Measurements from ENCODE around the gene PDCD2L.
A peak's percentile ranks its signal among the peaks of the same experiment; 100 is the strongest.

Gene PDCD2L

GRCh38 chr19:34404109-34404909 lies at the start of gene PDCD2L:
TSS of gene PDCD2L (plus strand) at chr19:34404399. CDS start at chr19:34404431, 32 bp downstream.
- ATAC-seq: peak; percentile 92
- peaks cover 20% of the 10 kb centered on the region for H3K36me3 Mint-ChIP-seq
- peak within 1 kb of the TSS; percentile 95 for H3K27ac Mint-ChIP-seq
- H3K4me3 Mint-ChIP-seq: peak within 1 kb of the TSS; percentile 98
- no peaks in the 10 kb centered on the region for H3K27me3 Mint-ChIP-seq
- peaks cover 25% of the 10 kb centered on the region for H3K4me1 Mint-ChIP-seq
- no peaks in the 10 kb centered on the region for H3K9me3 Mint-ChIP-seq

GRCh38 chr19:34355201-34355600 lies 49.0 kb upstream of the PDCD2L start:
- H3K27me3 Mint-ChIP-seq: no peaks in the 10 kb centered on the region
- H3K36me3 Mint-ChIP-seq: peaks cover 9% of the 10 kb centered on the region
- H3K9me3 Mint-ChIP-seq: no peaks in the 10 kb centered on the region
- no peak overlapping the region for H3K27ac Mint-ChIP-seq
- no peak for ATAC-seq
- H3K4me1 Mint-ChIP-seq: peaks cover 27% of the 10 kb centered on the region
- no peak overlapping the region for H3K4me3 Mint-ChIP-seq

- no peak for ATAC-seq
- no peaks in the 10 kb centered on the region for H3K27me3 Mint-ChIP-seq
- H3K9me3 Mint-ChIP-seq: no peaks in the 10 kb centered on the region
- H3K36me3 Mint-ChIP-seq: peaks cover 8% of the 10 kb centered on the region
- no peak overlapping the region for H3K4me3 Mint-ChIP-seq
- H3K27ac Mint-ChIP-seq: no peak overlapping the region
- H3K4me1 Mint-ChIP-seq: peaks cover 28% of the 10 kb centered on the region
These were observed 47.3 kb upstream of the PDCD2L start for GRCh38 chr19:34356875-34357274.

GRCh38 chr19:34357431-34357830 lies 46.8 kb upstream of the PDCD2L start:
- peaks cover 28% of the 10 kb centered on the region for H3K4me1 Mint-ChIP-seq
- H3K4me3 Mint-ChIP-seq: no peak overlapping the region
- H3K27ac Mint-ChIP-seq: no peak overlapping the region
- no peaks in the 10 kb centered on the region for H3K9me3 Mint-ChIP-seq
- no peaks in the 10 kb centered on the region for H3K27me3 Mint-ChIP-seq
- no peak for ATAC-seq
- H3K36me3 Mint-ChIP-seq: peaks cover 8% of the 10 kb centered on the region

- Mint-ChIP-seq H3K4me3 (peak overlapping the region; percentile 86), H3K9me3 (no peaks in the 10 kb centered on the region), H3K36me3 (peaks cover 8% of the 10 kb centered on the region), H3K27me3 (no peaks in the 10 kb centered on the region), H3K4me1 (peaks cover 30% of the 10 kb centered on the region), H3K27ac (peak overlapping the region; percentile 83)
- peak; percentile 99 for ATAC-seq
These were observed 44.9 kb upstream of the PDCD2L start for GRCh38 chr19:34359140-34359953.

DNA sequence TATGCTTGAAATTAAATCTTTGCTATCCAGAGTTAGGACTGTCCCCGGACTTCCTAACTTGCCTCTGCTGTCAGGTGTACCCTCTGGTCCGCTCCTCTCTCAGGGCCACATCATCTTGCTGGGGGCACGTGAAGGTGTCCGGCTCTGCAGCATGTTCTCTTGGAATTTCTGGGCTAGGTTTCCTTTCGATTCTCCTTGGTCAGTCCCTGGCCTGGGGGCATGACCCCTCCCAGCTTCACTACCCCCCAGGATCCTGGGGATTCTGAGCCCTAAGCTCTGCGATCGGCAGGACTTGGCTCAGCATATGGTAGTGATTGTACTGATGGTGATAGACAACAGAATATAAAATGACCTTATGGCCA lies 44.3 kb upstream of the PDCD2L start:
- peak overlapping the region; percentile 86 for H3K4me3 Mint-ChIP-seq
- H3K9me3 Mint-ChIP-seq: no peaks in the 10 kb centered on the region
- ATAC-seq: no peak
- no peaks in the 10 kb centered on the region for H3K27me3 Mint-ChIP-seq
- peak overlapping the region; percentile 83 for H3K27ac Mint-ChIP-seq
- H3K4me1 Mint-ChIP-seq: peaks cover 36% of the 10 kb centered on the region
- H3K36me3 Mint-ChIP-seq: peaks cover 3% of the 10 kb centered on the region

DNA sequence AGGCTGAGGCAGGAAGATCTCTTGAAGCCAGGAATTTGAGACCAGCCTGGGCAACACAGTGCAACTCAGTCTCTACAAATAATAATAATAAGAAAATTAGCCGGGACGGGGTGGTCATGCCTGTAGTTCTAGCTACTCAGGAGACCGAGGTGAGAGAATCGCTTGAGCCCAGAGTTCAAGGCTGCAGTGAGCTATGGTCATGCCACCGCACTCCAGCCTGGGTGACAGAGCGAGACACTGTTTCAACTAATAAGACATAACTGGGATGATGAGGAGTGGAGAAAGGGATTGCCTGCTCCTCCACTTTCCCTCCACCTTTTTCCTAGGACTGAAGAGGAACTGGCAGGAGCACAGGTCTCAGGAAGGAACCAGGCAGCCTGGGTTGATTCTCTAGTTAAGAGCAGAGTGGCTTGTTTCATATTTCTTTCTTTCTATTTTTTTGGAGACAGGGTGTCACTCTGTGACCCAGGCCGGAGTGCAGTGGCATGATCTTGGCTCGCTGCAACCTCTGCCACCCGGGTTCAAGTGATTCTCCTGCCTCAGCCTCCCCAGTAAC lies 43.8 kb upstream of the PDCD2L start:
- H3K27me3 Mint-ChIP-seq: no peaks in the 10 kb centered on the region
- ATAC-seq: no peak
- no peaks in the 10 kb centered on the region for H3K36me3 Mint-ChIP-seq
- H3K9me3 Mint-ChIP-seq: no peaks in the 10 kb centered on the region
- H3K4me1 Mint-ChIP-seq: peaks cover 37% of the 10 kb centered on the region
- H3K4me3 Mint-ChIP-seq: peak overlapping the region; percentile 86
- H3K27ac Mint-ChIP-seq: peak overlapping the region; percentile 83

- peaks cover 53% of the 10 kb centered on the region for H3K4me1 Mint-ChIP-seq
- H3K27ac Mint-ChIP-seq: no peak overlapping the region
- H3K9me3 Mint-ChIP-seq: no peaks in the 10 kb centered on the region
- no peak overlapping the region for H3K4me3 Mint-ChIP-seq
- H3K27me3 Mint-ChIP-seq: no peaks in the 10 kb centered on the region
- ATAC-seq: no peak
- peaks cover 10% of the 10 kb centered on the region for H3K36me3 Mint-ChIP-seq
These were observed 41.5 kb upstream of the PDCD2L start for GRCh38 chr19:34362679-34363069.

DNA sequence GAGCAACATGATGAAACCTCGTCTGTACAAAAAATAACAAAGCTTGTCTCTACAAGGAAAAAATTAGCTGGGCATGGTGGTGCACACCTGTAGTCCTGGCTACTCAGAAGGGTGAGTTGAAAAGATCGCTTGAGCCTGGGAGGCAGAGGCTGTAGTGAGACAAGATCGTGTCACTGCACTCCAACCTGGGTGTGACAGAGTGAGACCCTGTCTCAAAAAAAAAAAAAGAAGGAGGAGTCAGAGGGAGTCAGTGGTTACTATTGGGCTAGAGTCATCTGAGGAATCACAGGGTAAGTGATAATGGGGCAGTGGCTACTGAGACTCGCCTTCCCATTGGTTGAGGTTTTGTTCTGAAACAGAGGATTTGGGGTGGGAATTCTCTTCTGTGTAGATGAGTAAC lies 41.1 kb upstream of the PDCD2L start:
- no peak overlapping the region for H3K4me3 Mint-ChIP-seq
- H3K36me3 Mint-ChIP-seq: peaks cover 14% of the 10 kb centered on the region
- no peaks in the 10 kb centered on the region for H3K27me3 Mint-ChIP-seq
- H3K27ac Mint-ChIP-seq: no peak overlapping the region
- H3K9me3 Mint-ChIP-seq: no peaks in the 10 kb centered on the region
- H3K4me1 Mint-ChIP-seq: peaks cover 53% of the 10 kb centered on the region
- no peak for ATAC-seq

DNA sequence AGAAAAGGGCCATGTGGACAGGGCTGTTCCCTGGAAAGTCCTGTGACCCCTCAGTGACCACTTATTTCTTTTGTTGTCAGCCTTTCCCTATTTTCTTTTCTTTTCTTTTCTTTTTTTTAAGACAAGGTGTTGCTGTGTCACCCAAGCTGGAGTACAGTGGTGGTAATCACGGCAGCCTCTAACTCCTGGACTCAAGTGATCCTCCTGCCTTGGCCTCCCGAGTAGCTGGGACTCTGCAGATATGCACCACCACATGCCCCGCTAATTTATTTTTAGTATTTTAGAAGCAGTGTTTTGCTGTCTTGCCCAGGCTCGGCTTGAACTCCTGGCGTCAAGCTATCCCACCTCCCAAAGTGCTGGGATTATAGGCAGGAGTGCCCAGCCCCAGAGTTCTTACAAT lies 40.3 kb upstream of the PDCD2L start:
- Mint-ChIP-seq H3K9me3 (no peaks in the 10 kb centered on the region), H3K27me3 (no peaks in the 10 kb centered on the region), H3K27ac (no peak overlapping the region), H3K4me3 (no peak overlapping the region), H3K36me3 (peaks cover 18% of the 10 kb centered on the region), H3K4me1 (peaks cover 46% of the 10 kb centered on the region)
- ATAC-seq: no peak

GRCh38 chr19:34364462-34364829 lies 39.8 kb upstream of the PDCD2L start:
- Mint-ChIP-seq H3K4me3 (peak overlapping the region; percentile 92), H3K36me3 (peaks cover 22% of the 10 kb centered on the region), H3K4me1 (peaks cover 44% of the 10 kb centered on the region), H3K27ac (peak overlapping the region; percentile 82), H3K27me3 (no peaks in the 10 kb centered on the region), H3K9me3 (no peaks in the 10 kb centered on the region)
- no peak for ATAC-seq

- ATAC-seq: peak; percentile 94
- Mint-ChIP-seq H3K36me3 (peaks cover 27% of the 10 kb centered on the region), H3K27ac (peak within 1 kb of the TSS; percentile 82), H3K4me3 (peak within 1 kb of the TSS; percentile 92), H3K9me3 (no peaks in the 10 kb centered on the region), H3K4me1 (peaks cover 39% of the 10 kb centered on the region), H3K27me3 (no peaks in the 10 kb centered on the region)
These were observed 39.3 kb upstream of the PDCD2L start, which contains the start of gene GPI for GRCh38 chr19:34364830-34365462. TSS of gene GPI (plus strand) at chr19:34365196. CDS start at chr19:34365267, 71 bp downstream.

GRCh38 chr19:34365463-34366401 lies 38.5 kb upstream of the PDCD2L start:
- Mint-ChIP-seq H3K36me3 (peaks cover 35% of the 10 kb centered on the region), H3K4me1 (peaks cover 35% of the 10 kb centered on the region), H3K27me3 (no peaks in the 10 kb centered on the region), H3K4me3 (peak overlapping the region; percentile 92), H3K27ac (peak overlapping the region; percentile 82), H3K9me3 (no peaks in the 10 kb centered on the region)
- ATAC-seq: no peak

All from stimulated activated memory B cell treated with anti-CD40 and anti-IgM and Interleukin-4, amounts not matched to agents 10 μg/mL and 1 μg/mL and 100 μg/mL, for 72 hours (primary cell).